HEK293 (cell line): Measurements from ENCODE around the gene CTNNA2.

Source experiments
- CTCF ChIA-PET: fragments of 350-600 bp; formaldehyde crosslinking; extraction: SDS; loops from one replicate; lab custom pipeline; 2021; ENCODE audit warnings: antibody characterized with exemption; lab: Yijun Ruan, JAX
- POLR2A ChIA-PET: fragments of 300-600 bp; formaldehyde crosslinking; extraction: SDS; loops from one replicate; lab custom pipeline; 2020; ENCODE audit warnings: antibody characterized with exemption, inconsistent platforms; lab: Yijun Ruan, JAX
- H3K27ac ChIP-seq: fragments of 200-500 bp; sonication (Bioruptor generic); 2 replicates; pipeline ENCODE4 v1.5.1; 2014; ENCODE audit warnings: low read depth, low read length, control low read depth, inconsistent platforms; ENCODE audit errors: extremely low read depth
- H3K36me3 ChIP-seq, 2 experiments: fragments of 200-500 bp in 1 of 2; sonication (Bioruptor generic) in 1 of 2; 1 replicate in 1 of 2; 2 replicates in 1 of 2; pipeline ENCODE4 v1.5.1; 2014 to 2017; ENCODE audit warnings: inconsistent platforms in 2 of 2, low read length in 2 of 2; ENCODE audit not compliant: control insufficient read depth in 2 of 2, insufficient read depth in 1 of 2
- H3K4me1 ChIP-seq: fragments of 200-500 bp; sonication (Bioruptor generic); 2 replicates; pipeline ENCODE4 v1.5.1; 2014; ENCODE audit warnings: mild to moderate bottlenecking, low read length, inconsistent platforms; ENCODE audit not compliant: control insufficient read depth, insufficient read depth
- H3K4me3 ChIP-seq: 2 replicates; pipeline ENCODE4 v1.5.1; 2011; ENCODE audit warnings: low read depth, mild to moderate bottlenecking, control low read depth, low read length, moderate library complexity
- H3K9me3 ChIP-seq: fragments of 200-500 bp; sonication (Bioruptor generic); 2 replicates; pipeline ENCODE4 v1.5.1; 2014; ENCODE audit warnings: low read depth, low read length, inconsistent platforms; ENCODE audit not compliant: control insufficient read depth, insufficient read depth
- BCL6B ChIP-seq: fragments of 450-650 bp; formaldehyde crosslinking; IDR thresholded peaks from 2 replicates; pipeline ENCODE4 v1.5.1; 2017; ENCODE audit warnings: missing biosample characterization, missing genetic modification characterization
- ELK4 ChIP-seq: IDR thresholded peaks from 2 replicates; pipeline ENCODE4 v1.6.1; 2011; ENCODE audit warnings: mild to moderate bottlenecking, low read depth, low read length, borderline replicate concordance
- GFI1B ChIP-seq: fragments of 450-650 bp; formaldehyde crosslinking; IDR thresholded peaks from 2 replicates; pipeline ENCODE4 v1.5.1; 2016; ENCODE audit warnings: missing biosample characterization, missing genetic modification characterization
- GLIS1 ChIP-seq: fragments of 450-650 bp; formaldehyde crosslinking; IDR thresholded peaks from 2 replicates; pipeline ENCODE4 v1.5.1; 2016; ENCODE audit warnings: missing biosample characterization, missing genetic modification characterization
- KLF1 ChIP-seq: fragments of 450-650 bp; formaldehyde crosslinking; IDR thresholded peaks from 2 replicates; pipeline ENCODE4 v1.5.1; 2016; ENCODE audit warnings: missing biosample characterization, missing genetic modification characterization
- PRDM4 ChIP-seq: fragments of 450-650 bp; formaldehyde crosslinking; IDR thresholded peaks from 2 replicates; pipeline ENCODE4 v1.5.1; 2017; ENCODE audit warnings: missing biosample characterization, missing genetic modification characterization
- SP3 ChIP-seq: fragments of 450-650 bp; formaldehyde crosslinking; IDR thresholded peaks from 2 replicates; pipeline ENCODE4 v1.5.1; 2016; ENCODE audit warnings: missing biosample characterization, missing genetic modification characterization
- TCF7L2 ChIP-seq: IDR thresholded peaks from 2 replicates; pipeline ENCODE4 v1.6.1; 2011; ENCODE audit warnings: low read depth, mild to moderate bottlenecking, inconsistent platforms, low read length, moderate library complexity, borderline replicate concordance
- ZBTB7A ChIP-seq: fragments of 450-650 bp; formaldehyde crosslinking; IDR thresholded peaks from 2 replicates; pipeline ENCODE4 v1.5.1; 2016; ENCODE audit warnings: low read depth, missing biosample characterization, missing genetic modification characterization
- ZFP41 ChIP-seq: fragments of 450-650 bp; formaldehyde crosslinking; IDR thresholded peaks from 2 replicates; pipeline ENCODE4 v1.5.1; 2016; ENCODE audit warnings: missing biosample characterization, missing genetic modification characterization, borderline replicate concordance
- ZNF214 ChIP-seq: fragments of 450-650 bp; formaldehyde crosslinking; IDR thresholded peaks from 2 replicates; pipeline ENCODE4 v1.5.1; 2017; ENCODE audit warnings: missing biosample characterization, mild to moderate bottlenecking, missing genetic modification characterization, borderline replicate concordance
- ZNF23 ChIP-seq: fragments of 450-650 bp; formaldehyde crosslinking; IDR thresholded peaks from 2 replicates; pipeline ENCODE4 v1.5.1; 2016; ENCODE audit warnings: missing biosample characterization, missing genetic modification characterization, borderline replicate concordance
- ZNF24 ChIP-seq: fragments of 450-650 bp; formaldehyde crosslinking; IDR thresholded peaks from 2 replicates; pipeline ENCODE4 v1.5.1; 2016; ENCODE audit warnings: missing biosample characterization, missing genetic modification characterization
- ZNF266 ChIP-seq: fragments of 450-650 bp; formaldehyde crosslinking; IDR thresholded peaks from 2 replicates; pipeline ENCODE4 v1.5.1; 2016; ENCODE audit warnings: missing biosample characterization, missing genetic modification characterization, low read depth
- ZNF501 ChIP-seq: fragments of 450-650 bp; formaldehyde crosslinking; IDR thresholded peaks from 2 replicates; pipeline ENCODE4 v1.5.1; 2016; ENCODE audit warnings: missing biosample characterization, missing genetic modification characterization
- ZNF521 ChIP-seq: fragments of 450-650 bp; formaldehyde crosslinking; IDR thresholded peaks from 2 replicates; pipeline ENCODE4 v1.5.1; 2017; ENCODE audit warnings: missing biosample characterization, mild to moderate bottlenecking, missing genetic modification characterization
- ZNF626 ChIP-seq: fragments of 450-650 bp; sonication (Bioruptor Pico); formaldehyde crosslinking; IDR thresholded peaks from 2 replicates; pipeline ENCODE4 v1.5.1; 2018; ENCODE audit warnings: missing biosample characterization, missing genetic modification characterization, inconsistent platforms
- ZXDB ChIP-seq: fragments of 450-650 bp; formaldehyde crosslinking; IDR thresholded peaks from 2 replicates; pipeline ENCODE4 v1.5.1; 2016; ENCODE audit warnings: missing biosample characterization, missing genetic modification characterization
- TF ChIP-seq, protein P1 (sequence below): fragments of 450-650 bp; formaldehyde crosslinking; IDR thresholded peaks from 2 replicates; pipeline ENCODE4 v1.5.1; 2016; ENCODE audit warnings: missing biosample characterization, missing genetic modification characterization

The CTNNA2 gene

GRCh38 chr2:80248146-80248545, 735.3 kb downstream of the CTNNA2 start:
- ChIA-PET CTCF (interaction anchor here (4.1 kb wide), 1 partner anchor 9 kb away, joined by 20 read pairs; no protein-coding TSS in a partner anchor), POLR2A (no interaction called here)
- no peaks in the 10 kb centered on the region for H3K4me1 ChIP-seq
- TF ChIP-seq ZNF23 (no peak), ZXDB (no peak), ZNF501 (tag by site-specific recombination) (no peak), BCL6B (tag by site-specific recombination) (no peak), SP3 (tag by site-specific recombination) (no peak), ZNF214 (tag by site-specific recombination) (no peak), ZNF626 (tag by site-specific recombination) (no peak), ELK4 (no peak), KLF1 (tag by site-specific recombination) (no peak), GFI1B (tag by site-specific recombination) (no peak), PRDM4 (tag by site-specific recombination) (no peak), ZNF24 (tag by site-specific recombination) (no peak), GLIS1 (tag by site-specific recombination) (no peak), ZBTB7A (no peak), TCF7L2 (no peak), ZNF266 (tag by site-specific recombination) (no peak), ZFP41 (tag by site-specific recombination) (no peak), ZNF521 (tag by site-specific recombination) (no peak)
- TF ChIP-seq, protein P1, sequence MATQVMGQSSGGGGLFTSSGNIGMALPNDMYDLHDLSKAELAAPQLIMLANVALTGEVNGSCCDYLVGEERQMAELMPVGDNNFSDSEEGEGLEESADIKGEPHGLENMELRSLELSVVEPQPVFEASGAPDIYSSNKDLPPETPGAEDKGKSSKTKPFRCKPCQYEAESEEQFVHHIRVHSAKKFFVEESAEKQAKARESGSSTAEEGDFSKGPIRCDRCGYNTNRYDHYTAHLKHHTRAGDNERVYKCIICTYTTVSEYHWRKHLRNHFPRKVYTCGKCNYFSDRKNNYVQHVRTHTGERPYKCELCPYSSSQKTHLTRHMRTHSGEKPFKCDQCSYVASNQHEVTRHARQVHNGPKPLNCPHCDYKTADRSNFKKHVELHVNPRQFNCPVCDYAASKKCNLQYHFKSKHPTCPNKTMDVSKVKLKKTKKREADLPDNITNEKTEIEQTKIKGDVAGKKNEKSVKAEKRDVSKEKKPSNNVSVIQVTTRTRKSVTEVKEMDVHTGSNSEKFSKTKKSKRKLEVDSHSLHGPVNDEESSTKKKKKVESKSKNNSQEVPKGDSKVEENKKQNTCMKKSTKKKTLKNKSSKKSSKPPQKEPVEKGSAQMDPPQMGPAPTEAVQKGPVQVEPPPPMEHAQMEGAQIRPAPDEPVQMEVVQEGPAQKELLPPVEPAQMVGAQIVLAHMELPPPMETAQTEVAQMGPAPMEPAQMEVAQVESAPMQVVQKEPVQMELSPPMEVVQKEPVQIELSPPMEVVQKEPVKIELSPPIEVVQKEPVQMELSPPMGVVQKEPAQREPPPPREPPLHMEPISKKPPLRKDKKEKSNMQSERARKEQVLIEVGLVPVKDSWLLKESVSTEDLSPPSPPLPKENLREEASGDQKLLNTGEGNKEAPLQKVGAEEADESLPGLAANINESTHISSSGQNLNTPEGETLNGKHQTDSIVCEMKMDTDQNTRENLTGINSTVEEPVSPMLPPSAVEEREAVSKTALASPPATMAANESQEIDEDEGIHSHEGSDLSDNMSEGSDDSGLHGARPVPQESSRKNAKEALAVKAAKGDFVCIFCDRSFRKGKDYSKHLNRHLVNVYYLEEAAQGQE (tag by site-specific recombination): no peak
- H3K36me3 ChIP-seq: no peaks in the 10 kb centered on the region
- H3K4me3 ChIP-seq: no peak overlapping the region
- no peaks in the 10 kb centered on the region for H3K9me3 ChIP-seq
- no peak overlapping the region for H3K27ac ChIP-seq
